ENCODE measurements around the gene MYO9A.

Gene MYO9A

DNA sequence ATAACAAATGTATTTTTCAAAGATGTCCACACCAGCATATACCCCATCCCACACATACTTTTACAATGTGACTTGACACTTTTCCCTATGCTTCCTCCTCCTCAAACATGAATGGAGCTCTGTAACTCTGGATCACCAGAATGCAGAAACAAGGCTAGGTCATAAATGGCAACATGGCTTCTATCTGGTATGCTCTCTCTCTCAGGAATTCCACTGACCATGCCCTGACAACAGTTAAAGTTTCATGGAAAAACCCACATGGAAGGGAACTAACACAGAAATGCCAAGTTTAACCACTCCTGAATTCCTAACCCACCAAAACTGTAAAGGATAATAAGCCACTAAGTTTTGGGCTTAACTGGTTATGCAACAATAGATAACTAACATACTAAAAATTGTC lies 19.9 kb downstream of the MYO9A start:
- DNase-seq (ENCODE audit: low read depth): no peak
- no peak for TF ChIP-seq CTCF (IDR thresholded peaks at IDR 0.05; ENCODE audit: control insufficient read depth, insufficient read depth, low read depth, low read length, missing control alignments)
- no peak overlapping the region for H3K4me3 ChIP-seq (ENCODE audit: control insufficient read depth, low read depth, low read length)

DNA sequence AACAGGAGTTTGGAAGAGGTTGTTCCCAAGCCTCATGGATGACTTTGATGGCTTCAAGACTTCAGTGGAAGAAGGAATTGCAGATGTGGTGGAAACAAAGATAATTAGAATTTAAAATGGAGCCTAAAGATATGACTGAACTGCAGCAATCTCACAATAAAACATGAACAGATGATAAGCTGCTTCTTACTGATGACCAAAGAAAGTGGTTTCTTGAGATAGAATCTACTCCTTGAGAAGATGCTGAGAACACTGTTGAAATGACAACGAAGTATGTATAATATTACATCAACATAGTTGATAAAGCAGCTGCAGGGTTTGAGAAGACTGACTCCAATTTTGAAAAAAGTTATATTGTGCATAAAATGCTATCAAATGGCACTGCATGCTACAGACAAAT lies 21.2 kb downstream of the MYO9A start:
- DNase-seq (ENCODE audit: low read depth): no peak
- H3K4me3 ChIP-seq (ENCODE audit: control insufficient read depth, low read depth, low read length): no peak overlapping the region
- TF ChIP-seq CTCF (IDR thresholded peaks at IDR 0.05; ENCODE audit: control insufficient read depth, insufficient read depth, low read depth, low read length, missing control alignments): no peak

DNA sequence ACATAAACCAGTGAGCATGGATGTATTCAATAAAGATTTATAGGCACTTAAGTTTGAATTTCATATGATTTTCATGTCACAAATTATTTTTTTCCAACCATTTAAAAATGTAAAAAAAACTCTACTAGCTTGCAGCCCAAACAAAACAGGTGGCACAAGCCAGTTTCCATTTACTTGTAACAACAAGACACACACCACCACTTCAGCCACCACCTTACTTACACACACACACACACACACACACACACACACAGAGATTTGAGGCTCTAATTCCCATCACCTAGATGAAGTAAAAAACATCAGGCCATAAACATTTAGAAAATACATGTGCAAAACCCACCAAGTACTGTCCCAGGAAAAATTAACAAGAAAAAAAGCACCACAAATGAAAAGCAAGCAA lies 25.3 kb downstream of the MYO9A start:
- DNase-seq (ENCODE audit: low read depth): no peak
- TF ChIP-seq CTCF (IDR thresholded peaks at IDR 0.05; ENCODE audit: control insufficient read depth, insufficient read depth, low read depth, low read length, missing control alignments): no peak
- H3K4me3 ChIP-seq (ENCODE audit: control insufficient read depth, low read depth, low read length): no peak overlapping the region

- H3K4me3 ChIP-seq (ENCODE audit: control insufficient read depth, low read depth, low read length): no peak overlapping the region
- TF ChIP-seq CTCF (IDR thresholded peaks at IDR 0.05; ENCODE audit: control insufficient read depth, insufficient read depth, low read depth, low read length, missing control alignments): no peak
- DNase-seq (ENCODE audit: low read depth): no peak
These were observed 25.9 kb downstream of the MYO9A start for GRCh38 chr15:72092006-72092405.

DNA sequence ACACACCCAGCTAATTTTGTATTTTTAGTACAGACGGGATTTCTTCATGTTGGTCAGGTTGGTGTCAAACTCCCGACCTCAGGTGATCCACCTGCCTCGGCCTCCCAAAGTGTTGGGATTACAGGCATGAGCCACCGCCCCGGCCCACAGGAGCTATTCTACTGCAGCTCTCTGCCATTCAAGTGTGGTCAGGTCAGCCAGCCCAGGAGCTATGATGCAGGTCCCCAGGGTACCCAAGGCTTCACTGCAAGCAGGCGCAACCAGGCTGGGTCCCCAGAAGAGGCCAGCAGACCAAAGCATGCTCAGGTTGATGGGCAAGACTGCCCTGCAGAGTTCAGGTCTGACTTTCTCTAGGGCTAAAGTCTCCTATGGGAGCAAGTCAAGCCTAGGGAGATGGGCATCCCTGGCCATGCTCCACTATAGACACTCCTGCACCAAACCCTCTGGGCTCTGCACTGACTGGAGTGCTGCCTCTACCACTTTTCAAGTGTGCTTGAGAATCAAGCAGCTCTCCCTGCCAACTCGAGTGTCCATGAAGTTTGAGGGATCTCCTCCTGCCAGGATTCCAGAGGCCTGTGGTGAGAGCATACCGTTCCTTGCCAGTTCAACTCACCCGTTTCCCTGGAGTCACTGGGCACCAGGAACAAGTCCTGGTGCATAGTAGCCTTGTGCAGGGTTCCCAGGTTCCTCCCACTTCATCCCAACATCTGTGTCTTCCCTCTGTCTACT lies 30.9 kb downstream of the MYO9A start:
- no peak overlapping the region for H3K4me3 ChIP-seq (ENCODE audit: control insufficient read depth, low read depth, low read length)
- no peak for DNase-seq (ENCODE audit: low read depth)
- TF ChIP-seq CTCF (IDR thresholded peaks at IDR 0.05; ENCODE audit: control insufficient read depth, insufficient read depth, low read depth, low read length, missing control alignments): no peak

DNA sequence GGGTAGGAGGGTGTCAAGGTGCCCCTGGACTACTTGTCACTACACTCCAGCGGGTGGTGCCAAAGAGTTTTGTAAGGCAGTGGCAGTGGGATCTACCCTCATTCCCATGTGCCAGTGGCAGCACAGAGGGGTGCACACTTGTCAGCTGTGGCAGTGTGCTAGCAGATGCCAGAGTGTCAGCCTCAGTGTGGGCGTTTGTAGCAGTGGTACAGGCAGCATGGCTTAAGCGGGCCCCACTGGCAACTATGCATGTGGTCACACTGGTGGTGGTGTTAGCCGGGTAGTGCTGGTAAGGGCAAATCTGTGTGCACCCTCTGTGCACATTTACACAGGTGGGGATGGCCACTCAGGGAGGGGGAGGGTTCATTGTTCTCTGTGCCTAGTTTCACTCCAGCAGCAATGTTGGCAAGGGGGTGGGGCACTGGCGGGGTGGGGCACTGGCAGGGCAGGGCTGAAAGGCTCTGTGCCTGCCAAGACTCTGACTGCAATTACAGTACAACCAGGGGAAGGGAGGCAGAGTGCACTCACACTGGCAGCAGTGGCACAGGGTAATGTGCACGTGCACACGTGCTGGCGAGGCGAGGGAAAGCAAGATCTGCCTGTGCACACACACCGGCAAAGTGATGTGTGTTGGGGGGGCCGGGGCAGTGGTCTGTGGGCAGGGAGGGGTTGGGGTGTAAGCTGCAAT lies 31.8 kb downstream of the MYO9A start:
- no peak for DNase-seq (ENCODE audit: low read depth)
- H3K4me3 ChIP-seq (ENCODE audit: control insufficient read depth, low read depth, low read length): no peak overlapping the region
- TF ChIP-seq CTCF (IDR thresholded peaks at IDR 0.05; ENCODE audit: control insufficient read depth, insufficient read depth, low read depth, low read length, missing control alignments): no peak
